ENCODE measurements around the gene ABRACL.

DNA sequence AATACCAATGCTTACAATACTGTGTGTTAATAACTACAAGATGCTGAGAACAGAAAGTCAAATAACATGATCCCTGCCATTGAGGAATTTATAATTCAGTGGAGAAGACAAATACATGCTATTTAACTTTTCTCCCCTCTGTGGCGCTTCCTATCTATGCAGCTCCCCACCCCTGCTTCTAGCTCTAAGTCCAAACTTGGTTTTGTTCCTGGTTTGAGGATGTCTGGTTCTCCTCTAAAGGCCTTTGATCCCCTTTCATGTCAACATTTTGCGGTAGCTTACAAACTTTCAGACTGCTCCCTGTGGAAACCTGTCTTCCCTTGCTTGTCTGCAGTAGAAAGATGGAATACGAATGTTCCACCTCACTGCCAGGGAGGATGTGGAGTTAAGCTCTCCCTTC lies 22.1 kb upstream of the ABRACL start:
- TF ChIP-seq, protein P1, sequence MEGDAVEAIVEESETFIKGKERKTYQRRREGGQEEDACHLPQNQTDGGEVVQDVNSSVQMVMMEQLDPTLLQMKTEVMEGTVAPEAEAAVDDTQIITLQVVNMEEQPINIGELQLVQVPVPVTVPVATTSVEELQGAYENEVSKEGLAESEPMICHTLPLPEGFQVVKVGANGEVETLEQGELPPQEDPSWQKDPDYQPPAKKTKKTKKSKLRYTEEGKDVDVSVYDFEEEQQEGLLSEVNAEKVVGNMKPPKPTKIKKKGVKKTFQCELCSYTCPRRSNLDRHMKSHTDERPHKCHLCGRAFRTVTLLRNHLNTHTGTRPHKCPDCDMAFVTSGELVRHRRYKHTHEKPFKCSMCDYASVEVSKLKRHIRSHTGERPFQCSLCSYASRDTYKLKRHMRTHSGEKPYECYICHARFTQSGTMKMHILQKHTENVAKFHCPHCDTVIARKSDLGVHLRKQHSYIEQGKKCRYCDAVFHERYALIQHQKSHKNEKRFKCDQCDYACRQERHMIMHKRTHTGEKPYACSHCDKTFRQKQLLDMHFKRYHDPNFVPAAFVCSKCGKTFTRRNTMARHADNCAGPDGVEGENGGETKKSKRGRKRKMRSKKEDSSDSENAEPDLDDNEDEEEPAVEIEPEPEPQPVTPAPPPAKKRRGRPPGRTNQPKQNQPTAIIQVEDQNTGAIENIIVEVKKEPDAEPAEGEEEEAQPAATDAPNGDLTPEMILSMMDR (optimal IDR thresholded peaks at IDR 0.05 in 1 of 3, IDR thresholded peaks at IDR 0.05 in 1 of 3, conservative IDR thresholded peaks at IDR 0.05 in 1 of 3; ENCODE audit: extremely low read depth in 1 of 3, insufficient read depth in 2 of 3, low read length in 3 of 3) = no peak
- no peak for TF ChIP-seq EZH2 (IDR thresholded peaks at IDR 0.05; ENCODE audit: low read length)

Data from keratinocyte (primary cell).